OCI-LY7 (cell line): ENCODE data around the gene ADAMTS17.

ENCODE experiments used
- EZH2phosphoT487 ChIP-seq: fragments of 200-600 bp; sonication (generic); IDR thresholded peaks from 2 replicates; pipeline ENCODE4 v1.6.1; 2018; ENCODE audit warnings: low read depth, borderline replicate concordance, mild to moderate bottlenecking, mixed run types, antibody characterized with exemption, low read length, moderate library complexity, mixed read lengths
- TF ChIP-seq, protein P1 (sequence below): fragments of 200-600 bp; sonication (generic); conservative IDR thresholded peaks from 2 replicates; pipeline ENCODE4 v1.5.1; 2014; ENCODE audit warnings: mild to moderate bottlenecking, antibody characterized with exemption, low read length, moderate library complexity, mixed read lengths

DNA sequence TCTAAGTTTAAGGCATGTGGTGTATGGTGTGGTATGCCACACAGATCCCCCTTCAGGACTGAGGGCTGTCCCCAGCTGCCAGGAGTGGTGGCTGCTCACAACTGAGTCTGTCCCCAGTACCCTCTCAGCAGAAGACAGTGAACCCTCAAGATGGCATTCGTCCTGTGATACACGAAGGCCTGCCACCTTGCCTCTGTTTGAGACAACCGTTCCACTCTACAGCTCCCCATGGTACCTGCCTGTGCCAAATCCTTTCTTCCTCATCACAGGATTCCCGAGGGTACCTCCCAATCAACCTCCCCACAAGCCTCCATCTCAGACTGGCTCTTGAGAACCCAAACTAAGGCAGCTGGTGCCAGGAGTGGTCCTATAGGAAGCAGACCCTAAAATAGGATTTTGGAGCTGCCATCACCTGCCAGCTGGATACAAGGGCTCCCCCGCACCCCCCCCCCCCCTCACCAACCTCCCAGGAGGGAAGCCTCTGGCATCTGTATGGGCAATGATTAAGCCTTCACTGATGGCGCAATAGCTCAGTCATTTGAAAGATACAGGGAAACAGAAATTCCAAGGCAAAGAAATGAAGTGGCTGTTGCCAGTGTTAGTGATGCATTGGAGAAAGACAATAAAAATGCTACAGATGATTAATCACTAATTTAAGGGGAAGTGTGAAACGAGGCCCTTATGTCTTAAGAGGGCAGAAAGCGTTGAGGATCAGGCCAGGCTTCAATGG lies 378.5 kb downstream of the ADAMTS17 start:
- TF ChIP-seq, protein P1, sequence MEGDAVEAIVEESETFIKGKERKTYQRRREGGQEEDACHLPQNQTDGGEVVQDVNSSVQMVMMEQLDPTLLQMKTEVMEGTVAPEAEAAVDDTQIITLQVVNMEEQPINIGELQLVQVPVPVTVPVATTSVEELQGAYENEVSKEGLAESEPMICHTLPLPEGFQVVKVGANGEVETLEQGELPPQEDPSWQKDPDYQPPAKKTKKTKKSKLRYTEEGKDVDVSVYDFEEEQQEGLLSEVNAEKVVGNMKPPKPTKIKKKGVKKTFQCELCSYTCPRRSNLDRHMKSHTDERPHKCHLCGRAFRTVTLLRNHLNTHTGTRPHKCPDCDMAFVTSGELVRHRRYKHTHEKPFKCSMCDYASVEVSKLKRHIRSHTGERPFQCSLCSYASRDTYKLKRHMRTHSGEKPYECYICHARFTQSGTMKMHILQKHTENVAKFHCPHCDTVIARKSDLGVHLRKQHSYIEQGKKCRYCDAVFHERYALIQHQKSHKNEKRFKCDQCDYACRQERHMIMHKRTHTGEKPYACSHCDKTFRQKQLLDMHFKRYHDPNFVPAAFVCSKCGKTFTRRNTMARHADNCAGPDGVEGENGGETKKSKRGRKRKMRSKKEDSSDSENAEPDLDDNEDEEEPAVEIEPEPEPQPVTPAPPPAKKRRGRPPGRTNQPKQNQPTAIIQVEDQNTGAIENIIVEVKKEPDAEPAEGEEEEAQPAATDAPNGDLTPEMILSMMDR, result no peak
- TF ChIP-seq EZH2phosphoT487, result no peak
